ENCODE data around the gene MEIS3.

MEIS3 gene

DNA sequence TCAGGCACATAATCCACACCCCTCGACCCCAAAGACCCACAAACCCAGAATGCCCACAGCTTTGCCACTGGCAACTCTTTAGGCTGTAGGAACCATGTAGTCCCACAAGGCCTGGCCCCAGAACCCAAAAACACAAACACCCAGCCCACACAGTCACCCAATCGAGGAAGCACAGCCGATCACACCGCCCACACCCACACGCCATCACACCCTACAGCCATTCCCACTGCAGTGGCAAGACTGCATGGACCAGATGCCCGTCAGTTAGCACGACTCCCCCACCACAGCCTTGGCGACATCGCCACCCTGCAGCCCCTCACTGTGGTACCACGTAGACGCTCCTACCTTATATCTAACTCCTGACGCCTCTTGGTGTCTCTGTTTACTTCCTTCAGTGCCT, 24.0 kb upstream of the MEIS3 start:
- H4K5ac ChIP-seq (ENCODE audit: low read length) = no peak overlapping the region
- no peak overlapping the region for H2BK15ac ChIP-seq (replicated peaks; ENCODE audit: low read depth)
- H3K18ac ChIP-seq (ENCODE audit: low read length) = no peak overlapping the region
- no peaks in the 10 kb centered on the region for H3K79me1 ChIP-seq (ENCODE audit: low read length)
- no peak overlapping the region for H3K4ac ChIP-seq (ENCODE audit: low read depth, low read length)
- no peak overlapping the region for H3K9ac ChIP-seq (ENCODE audit: low read length)
- no peak overlapping the region for H3K56ac ChIP-seq (ENCODE audit: low read length)
- H3K27ac ChIP-seq (ENCODE audit: low read depth, low read length) = no peak overlapping the region
- H4K8ac ChIP-seq (ENCODE audit: low read depth, low read length) = no peak overlapping the region
- H3K79me2 ChIP-seq (ENCODE audit: control insufficient read depth, insufficient read depth, low read length) = no peaks in the 10 kb centered on the region
- H2AK5ac ChIP-seq (ENCODE audit: low read length) = no peak overlapping the region
- H2BK5ac ChIP-seq (ENCODE audit: low read length) = no peak overlapping the region
- DNase-seq = no peak
- no CpG with 5 or more reads among the region's 12 CpGs for WGBS (ENCODE audit: extremely low coverage, insufficient coverage, low lambda C conversion rate)
- no peak overlapping the region for H3K4me2 ChIP-seq (ENCODE audit: low read length)
- H2BK120ac ChIP-seq (ENCODE audit: low read depth, low read length) = no peak overlapping the region
- H3K4me3 ChIP-seq (ENCODE audit: low read length) = no peak overlapping the region
- H3K27me3 ChIP-seq (ENCODE audit: insufficient read depth, low read length, poor library complexity) = peaks cover 7% of the 10 kb centered on the region
- H3K4me1 ChIP-seq (ENCODE audit: control insufficient read depth, low read depth, low read length) = no peaks in the 10 kb centered on the region
- no peaks in the 10 kb centered on the region for H3K36me3 ChIP-seq (ENCODE audit: control insufficient read depth, insufficient read depth, low read length)
- H3K23ac ChIP-seq (ENCODE audit: low read length) = no peak overlapping the region

DNA sequence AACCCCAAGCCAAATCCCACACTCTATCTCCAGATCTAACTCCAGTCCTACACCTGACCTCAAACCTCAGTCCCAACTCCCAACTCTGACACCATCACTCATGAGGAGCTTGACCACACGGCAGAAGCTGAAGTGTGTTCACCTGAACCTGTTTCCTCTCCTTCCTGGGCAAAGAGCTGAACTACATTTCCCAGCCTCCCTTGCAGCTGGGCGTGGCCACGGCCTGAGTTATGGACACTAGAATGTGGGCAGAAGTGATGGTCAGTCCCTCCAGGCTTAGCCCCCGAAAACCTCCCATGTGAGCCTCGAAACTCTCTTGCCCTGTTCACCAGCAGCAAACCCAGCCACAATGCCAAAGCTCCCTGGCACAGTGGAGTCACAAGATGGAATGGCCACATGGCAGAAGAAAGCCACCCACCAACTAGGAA, 19.5 kb upstream of the MEIS3 start:
- no peak overlapping the region for H2BK5ac ChIP-seq (ENCODE audit: low read length)
- H3K27ac ChIP-seq (ENCODE audit: low read depth, low read length) = no peak overlapping the region
- H3K4me1 ChIP-seq (ENCODE audit: control insufficient read depth, low read depth, low read length) = no peaks in the 10 kb centered on the region
- H3K18ac ChIP-seq (ENCODE audit: low read length) = no peak overlapping the region
- no peak overlapping the region for H3K9ac ChIP-seq (ENCODE audit: low read length)
- H3K79me1 ChIP-seq (ENCODE audit: low read length) = no peaks in the 10 kb centered on the region
- no peak overlapping the region for H2AK5ac ChIP-seq (ENCODE audit: low read length)
- H2BK15ac ChIP-seq (replicated peaks; ENCODE audit: low read depth) = no peak overlapping the region
- H3K79me2 ChIP-seq (ENCODE audit: control insufficient read depth, insufficient read depth, low read length) = no peaks in the 10 kb centered on the region
- H4K5ac ChIP-seq (ENCODE audit: low read length) = no peak overlapping the region
- no peak overlapping the region for H2BK120ac ChIP-seq (ENCODE audit: low read depth, low read length)
- H3K36me3 ChIP-seq (ENCODE audit: control insufficient read depth, insufficient read depth, low read length) = no peaks in the 10 kb centered on the region
- H3K27me3 ChIP-seq (ENCODE audit: insufficient read depth, low read length, poor library complexity) = no peaks in the 10 kb centered on the region
- no peak overlapping the region for H3K4ac ChIP-seq (ENCODE audit: low read depth, low read length)
- no peak overlapping the region for H3K4me2 ChIP-seq (ENCODE audit: low read length)
- DNase-seq = no peak
- no peak overlapping the region for H3K4me3 ChIP-seq (ENCODE audit: low read length)
- no peak overlapping the region for H3K56ac ChIP-seq (ENCODE audit: low read length)
- H4K8ac ChIP-seq (ENCODE audit: low read depth, low read length) = no peak overlapping the region
- no peak overlapping the region for H3K23ac ChIP-seq (ENCODE audit: low read length)
- WGBS (ENCODE audit: extremely low coverage, insufficient coverage, low lambda C conversion rate) = no CpG with 5 or more reads among the region's 5 CpGs

DNA sequence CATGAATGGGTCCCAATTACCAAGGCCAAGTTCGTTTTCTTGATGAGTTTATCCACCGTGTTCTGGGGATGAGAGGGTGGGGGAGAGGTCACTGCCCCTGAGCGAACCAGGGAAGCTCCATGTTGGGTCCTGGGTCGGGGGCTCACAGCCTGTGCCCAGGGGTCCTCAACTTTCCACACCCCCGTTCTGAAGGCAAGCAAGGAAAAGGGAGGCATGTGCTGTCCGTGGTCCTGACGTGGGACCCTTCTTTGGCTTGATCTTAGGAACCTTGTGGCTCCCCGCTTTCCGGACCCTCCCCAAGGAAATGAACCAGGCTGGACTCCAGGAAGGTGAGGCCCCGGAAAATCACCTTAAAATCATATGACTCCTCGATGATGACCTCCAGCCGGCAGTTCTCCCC, 18.2 kb upstream of the MEIS3 start:
- Histone ChIP-seq H2BK5ac (ENCODE audit: low read length) (no peak overlapping the region), H2AK5ac (ENCODE audit: low read length) (no peak overlapping the region), H3K4me1 (ENCODE audit: control insufficient read depth, low read depth, low read length) (no peaks in the 10 kb centered on the region), H3K4ac (ENCODE audit: low read depth, low read length) (no peak overlapping the region), H3K4me2 (ENCODE audit: low read length) (no peak overlapping the region), H3K56ac (ENCODE audit: low read length) (no peak overlapping the region), H3K27me3 (ENCODE audit: insufficient read depth, low read length, poor library complexity) (no peaks in the 10 kb centered on the region), H3K79me1 (ENCODE audit: low read length) (no peaks in the 10 kb centered on the region), H3K27ac (ENCODE audit: low read depth, low read length) (no peak overlapping the region), H3K9ac (ENCODE audit: low read length) (no peak overlapping the region), H2BK120ac (ENCODE audit: low read depth, low read length) (no peak overlapping the region), H3K36me3 (ENCODE audit: control insufficient read depth, insufficient read depth, low read length) (no peaks in the 10 kb centered on the region), H3K4me3 (ENCODE audit: low read length) (no peak overlapping the region), H3K18ac (ENCODE audit: low read length) (no peak overlapping the region), H4K5ac (ENCODE audit: low read length) (no peak overlapping the region), H4K8ac (ENCODE audit: low read depth, low read length) (no peak overlapping the region), H3K23ac (ENCODE audit: low read length) (no peak overlapping the region), H2BK15ac (replicated peaks; ENCODE audit: low read depth) (no peak overlapping the region), H3K79me2 (ENCODE audit: control insufficient read depth, insufficient read depth, low read length) (no peaks in the 10 kb centered on the region)
- no peak for DNase-seq
- no CpG with 5 or more reads among the region's 12 CpGs for WGBS (ENCODE audit: extremely low coverage, insufficient coverage, low lambda C conversion rate)

DNA sequence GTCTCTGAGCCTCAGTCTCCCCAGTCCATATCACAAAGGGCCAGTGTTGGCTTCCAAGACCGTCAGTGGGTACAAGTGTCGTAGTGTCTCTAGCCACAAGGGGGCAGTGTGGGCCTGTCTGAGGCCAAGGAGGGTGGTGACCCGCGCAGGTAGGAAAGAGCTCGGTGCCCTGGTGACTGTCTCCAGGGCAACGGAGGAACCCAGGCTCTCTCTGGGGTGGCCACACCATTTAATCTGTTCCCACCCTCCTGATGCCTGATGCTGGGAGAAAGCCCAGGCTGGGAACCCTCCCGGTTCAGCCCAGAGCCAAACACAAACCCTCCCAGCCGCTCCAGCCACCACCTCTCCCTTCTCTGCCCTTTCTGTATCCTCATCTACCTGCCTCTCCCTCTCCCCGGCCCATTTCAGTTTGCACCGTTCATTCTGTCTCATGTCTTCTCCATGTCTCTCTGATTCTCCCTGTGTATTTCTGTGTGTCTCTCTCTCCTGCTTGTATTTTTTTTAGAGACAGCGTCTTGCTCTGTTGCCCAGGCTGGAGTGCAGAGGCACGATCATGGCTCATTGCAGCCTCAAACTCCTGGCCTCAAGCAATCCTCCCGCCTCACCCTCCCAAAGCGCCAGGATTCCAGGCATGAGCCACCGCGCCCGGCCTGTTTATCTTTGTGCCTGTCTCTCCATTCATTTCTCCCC, 17.5 kb upstream of the MEIS3 start:
- H3K23ac ChIP-seq (ENCODE audit: low read length) = no peak overlapping the region
- no peak overlapping the region for H3K27ac ChIP-seq (ENCODE audit: low read depth, low read length)
- WGBS (ENCODE audit: extremely low coverage, insufficient coverage, low lambda C conversion rate) = no CpG with 5 or more reads among the region's 17 CpGs
- no peak overlapping the region for H2BK5ac ChIP-seq (ENCODE audit: low read length)
- H3K4me2 ChIP-seq (ENCODE audit: low read length) = no peak overlapping the region
- no peaks in the 10 kb centered on the region for H3K4me1 ChIP-seq (ENCODE audit: control insufficient read depth, low read depth, low read length)
- no peak overlapping the region for H3K18ac ChIP-seq (ENCODE audit: low read length)
- H3K36me3 ChIP-seq (ENCODE audit: control insufficient read depth, insufficient read depth, low read length) = no peaks in the 10 kb centered on the region
- H2BK15ac ChIP-seq (replicated peaks; ENCODE audit: low read depth) = no peak overlapping the region
- no peak overlapping the region for H4K8ac ChIP-seq (ENCODE audit: low read depth, low read length)
- H3K4ac ChIP-seq (ENCODE audit: low read depth, low read length) = no peak overlapping the region
- H3K9ac ChIP-seq (ENCODE audit: low read length) = no peak overlapping the region
- no peaks in the 10 kb centered on the region for H3K27me3 ChIP-seq (ENCODE audit: insufficient read depth, low read length, poor library complexity)
- no peak overlapping the region for H2AK5ac ChIP-seq (ENCODE audit: low read length)
- H3K4me3 ChIP-seq (ENCODE audit: low read length) = no peak overlapping the region
- no peak overlapping the region for H4K5ac ChIP-seq (ENCODE audit: low read length)
- H3K56ac ChIP-seq (ENCODE audit: low read length) = no peak overlapping the region
- peak; percentile 80 for DNase-seq
- H3K79me1 ChIP-seq (ENCODE audit: low read length) = no peaks in the 10 kb centered on the region
- H2BK120ac ChIP-seq (ENCODE audit: low read depth, low read length) = no peak overlapping the region
- no peaks in the 10 kb centered on the region for H3K79me2 ChIP-seq (ENCODE audit: control insufficient read depth, insufficient read depth, low read length)

DNA sequence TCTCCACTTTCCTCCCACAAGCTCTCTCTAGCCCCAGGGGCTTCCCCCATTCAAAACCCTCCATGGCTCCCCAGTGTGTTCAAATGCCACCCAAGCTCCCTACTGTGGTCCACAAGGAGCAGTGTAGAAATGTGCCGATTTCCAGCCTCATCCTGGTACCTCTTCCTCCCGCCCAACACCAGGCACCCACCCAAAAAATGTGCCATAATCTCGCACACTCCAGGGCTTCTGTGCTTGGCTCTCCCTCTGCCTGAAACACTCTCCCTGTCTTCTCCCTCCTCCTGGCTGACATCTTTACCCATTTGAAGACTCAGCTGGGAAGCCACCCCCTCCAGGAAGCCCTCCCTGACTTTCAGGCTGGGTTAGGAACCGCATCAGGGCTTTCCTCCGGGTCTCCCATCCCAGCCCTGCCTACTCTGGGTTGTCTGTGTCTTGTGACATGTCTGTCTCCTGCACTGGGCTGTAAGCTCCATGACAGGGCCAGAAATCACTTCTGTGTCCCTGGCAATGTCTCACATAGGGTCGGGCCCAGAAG, 16.6 kb upstream of the MEIS3 start:
- H3K79me2 ChIP-seq (ENCODE audit: control insufficient read depth, insufficient read depth, low read length) = no peaks in the 10 kb centered on the region

DNA sequence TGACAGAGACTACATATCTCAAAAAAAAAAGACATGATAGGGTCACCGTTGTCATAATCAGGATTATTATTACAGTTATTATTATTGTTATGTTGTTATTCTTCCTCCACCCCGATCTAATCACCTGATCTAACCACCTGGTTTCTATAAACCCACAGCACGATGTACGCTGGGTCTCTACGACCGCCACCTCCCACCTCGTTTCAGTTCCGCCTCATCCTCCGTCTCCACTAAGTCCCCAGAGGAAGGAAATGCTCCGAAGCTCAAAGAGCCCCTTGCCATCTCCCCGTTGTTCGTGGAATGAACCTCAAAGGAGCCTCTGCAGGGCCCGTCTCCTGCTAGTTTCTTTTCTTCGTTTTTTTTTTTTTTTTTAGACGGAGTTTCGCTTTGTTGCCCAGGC, 15.9 kb upstream of the MEIS3 start:
- Histone ChIP-seq H3K36me3 (ENCODE audit: control insufficient read depth, insufficient read depth, low read length) (no peaks in the 10 kb centered on the region), H4K5ac (ENCODE audit: low read length) (no peak overlapping the region), H3K4me1 (ENCODE audit: control insufficient read depth, low read depth, low read length) (no peaks in the 10 kb centered on the region), H3K27ac (ENCODE audit: low read depth, low read length) (no peak overlapping the region), H2AK5ac (ENCODE audit: low read length) (no peak overlapping the region), H3K9ac (ENCODE audit: low read length) (no peak overlapping the region), H3K27me3 (ENCODE audit: insufficient read depth, low read length, poor library complexity) (no peaks in the 10 kb centered on the region), H2BK120ac (ENCODE audit: low read depth, low read length) (no peak overlapping the region), H3K4me2 (ENCODE audit: low read length) (no peak overlapping the region), H3K56ac (ENCODE audit: low read length) (no peak overlapping the region), H2BK15ac (replicated peaks; ENCODE audit: low read depth) (no peak overlapping the region), H3K23ac (ENCODE audit: low read length) (no peak overlapping the region), H3K79me1 (ENCODE audit: low read length) (no peaks in the 10 kb centered on the region), H3K4me3 (ENCODE audit: low read length) (no peak overlapping the region), H4K8ac (ENCODE audit: low read depth, low read length) (no peak overlapping the region), H2BK5ac (ENCODE audit: low read length) (no peak overlapping the region), H3K18ac (ENCODE audit: low read length) (no peak overlapping the region), H3K79me2 (ENCODE audit: control insufficient read depth, insufficient read depth, low read length) (no peaks in the 10 kb centered on the region), H3K4ac (ENCODE audit: low read depth, low read length) (no peak overlapping the region)
- no CpG with 5 or more reads among the region's 16 CpGs for WGBS (ENCODE audit: extremely low coverage, insufficient coverage, low lambda C conversion rate)
- DNase-seq = no peak

More for the DNA sequence above, 16.6 kb upstream of the MEIS3 start:
- H3K36me3 ChIP-seq (ENCODE audit: control insufficient read depth, insufficient read depth, low read length) = no peaks in the 10 kb centered on the region
- H2BK15ac ChIP-seq (replicated peaks; ENCODE audit: low read depth) = no peak overlapping the region
- DNase-seq = no peak
- no peaks in the 10 kb centered on the region for H3K79me1 ChIP-seq (ENCODE audit: low read length)
- no peak overlapping the region for H3K56ac ChIP-seq (ENCODE audit: low read length)
- H2BK120ac ChIP-seq (ENCODE audit: low read depth, low read length) = no peak overlapping the region
- H4K5ac ChIP-seq (ENCODE audit: low read length) = no peak overlapping the region
- H3K18ac ChIP-seq (ENCODE audit: low read length) = no peak overlapping the region
- H2AK5ac ChIP-seq (ENCODE audit: low read length) = no peak overlapping the region
- no peak overlapping the region for H3K4me3 ChIP-seq (ENCODE audit: low read length)
- WGBS (ENCODE audit: extremely low coverage, insufficient coverage, low lambda C conversion rate) = no CpG with 5 or more reads among the region's 6 CpGs
- no peaks in the 10 kb centered on the region for H3K4me1 ChIP-seq (ENCODE audit: control insufficient read depth, low read depth, low read length)
- H3K4me2 ChIP-seq (ENCODE audit: low read length) = no peak overlapping the region
- no peak overlapping the region for H4K8ac ChIP-seq (ENCODE audit: low read depth, low read length)
- no peak overlapping the region for H3K27ac ChIP-seq (ENCODE audit: low read depth, low read length)
- H3K27me3 ChIP-seq (ENCODE audit: insufficient read depth, low read length, poor library complexity) = no peaks in the 10 kb centered on the region
- H3K4ac ChIP-seq (ENCODE audit: low read depth, low read length) = no peak overlapping the region
- no peak overlapping the region for H3K23ac ChIP-seq (ENCODE audit: low read length)
- no peak overlapping the region for H2BK5ac ChIP-seq (ENCODE audit: low read length)
- H3K9ac ChIP-seq (ENCODE audit: low read length) = no peak overlapping the region

All from mesendoderm (in vitro differentiated cells).